Mesodermal cell (in vitro differentiated cells): ENCODE measurements around the gene OGFRL1.

Experiments used
- H3K27ac ChIP-seq: 2 replicates; pipeline ENCODE4 v1.7.0; 2013; ENCODE audit warnings: mild to moderate bottlenecking, low read depth, low read length, moderate library complexity; ENCODE audit not compliant: severe bottlenecking
- H3K36me3 ChIP-seq: 2 replicates; pipeline ENCODE4 v1.7.1; 2013; ENCODE audit warnings: mild to moderate bottlenecking, low read length, moderate library complexity; ENCODE audit not compliant: control insufficient read depth, insufficient read depth
- H3K4me1 ChIP-seq: one replicate; pipeline ENCODE4 v1.7.1; 2013; ENCODE audit warnings: mild to moderate bottlenecking, low read length; ENCODE audit not compliant: insufficient read depth, control insufficient read depth, poor library complexity, severe bottlenecking
- H3K4me3 ChIP-seq: 2 replicates; pipeline ENCODE4 v1.7.0; 2013; ENCODE audit warnings: low read length, control low read depth, mild to moderate bottlenecking; ENCODE audit not compliant: insufficient read depth, poor library complexity, severe bottlenecking; ENCODE audit errors: extremely low read depth
- H3K9me3 ChIP-seq: 2 replicates; pipeline ENCODE4 v1.7.1; 2013; ENCODE audit warnings: mild to moderate bottlenecking, low read length, moderate library complexity; ENCODE audit not compliant: control insufficient read depth

OGFRL1 gene

GRCh38 chr6:71351190-71351589 is 62.6 kb downstream of the OGFRL1 start:
- Histone ChIP-seq H3K4me3 (no peak overlapping the region), H3K36me3 (peaks cover under 1% of the 10 kb centered on the region), H3K4me1 (no peaks in the 10 kb centered on the region), H3K9me3 (no peaks in the 10 kb centered on the region), H3K27ac (no peak overlapping the region)
